Activated CD8-positive, alpha-beta T cell treated with anti-CD3 and anti-CD28 coated beads for 36 hours (primary cell): Measurements from ENCODE around the gene GALC. TPM values are rescaled to one million over a fixed set of nuclear protein-coding genes. Genes with fewer than 3 reads are reported as not detected.
A peak's percentile ranks its signal among the peaks of the same experiment; 100 is the strongest.

Experiments used
- ATAC-seq: fragments of 200-7000 bp; cut with Tn5 transposase; one replicate; pipeline ENCODE4 v1.10.0; 2021; ENCODE audit warnings: mild to moderate bottlenecking, moderate library complexity
- CTCF ChIA-PET: fragments of 350-600 bp; sonication (Branson Sonifier 250); formaldehyde crosslinking; loops from one replicate; lab custom pipeline; 2021; ENCODE audit warnings: antibody characterized with exemption; lab: Charles Lee
- POLR2A ChIA-PET: fragments of 350-600 bp; sonication (Branson Sonifier 250); formaldehyde crosslinking; loops from one replicate; lab custom pipeline; 2021; ENCODE audit warnings: antibody characterized with exemption; lab: Charles Lee
- DNase-seq: peaks from one replicate; pipeline ENCODE4 v3.0.0-alpha.2; 2020
- H3K27ac Mint-ChIP-seq: one replicate; pipeline ENCODE4 v1.8.0; 2021; ENCODE audit warnings: mild to moderate bottlenecking, mixed read lengths
- H3K27me3 Mint-ChIP-seq: one replicate; pipeline ENCODE4 v1.8.0; 2021; ENCODE audit warnings: mixed read lengths
- H3K36me3 Mint-ChIP-seq: one replicate; pipeline ENCODE4 v1.8.0; 2021; ENCODE audit warnings: low read depth, mixed read lengths
- H3K4me1 Mint-ChIP-seq: one replicate; pipeline ENCODE4 v1.8.0; 2021; ENCODE audit warnings: low read depth, mixed read lengths
- H3K4me3 Mint-ChIP-seq: one replicate; pipeline ENCODE4 v1.8.0; 2021; ENCODE audit warnings: mild to moderate bottlenecking, moderate library complexity, mixed read lengths
- H3K9me3 Mint-ChIP-seq: one replicate; pipeline ENCODE4 v1.8.0; 2021; ENCODE audit warnings: mixed read lengths
- CTCF ChIP-seq: fragments of 200-600 bp; IDR thresholded peaks from one replicate; pipeline ENCODE4 v1.8.0; 2022; ENCODE audit warnings: antibody characterized with exemption, mild to moderate bottlenecking
- intact Hi-C: fragments of 100-400 bp; cut with micrococcal nuclease; formaldehyde crosslinking; loops from one replicate; pipeline ENCODE4 v1.10.0; 2022
- total RNA-seq, 2 experiments: library from RNA; stranded (reverse); gene quantifications; one replicate each; pipeline ENCODE4 v1.2.3, GENCODE V29; 2021

Gene GALC
- total RNA-seq, result 10 to 100 TPM in 1 of 2 experiments, 1 to 10 TPM in 1; 8.6 to 11.3 TPM

- TF ChIP-seq CTCF, result no peak
- ChIA-PET POLR2A (interaction anchor here (0.7 to 5.4 kb wide), 8 partner anchors 9 to 137 kb away, joined by 3 to 146 read pairs (median 6); partner anchors contain the start of gene GPR65), CTCF (interaction anchor here (1.1 to 2.2 kb wide), 5 partner anchors 12 to 170 kb away, joined by 3 to 11 read pairs (median 6); partner anchors contain the start of gene GPR65)
- peak within 1 kb of the TSS; percentile 86 for H3K4me3 Mint-ChIP-seq
- peaks cover 2% of the 10 kb centered on the region for H3K36me3 Mint-ChIP-seq
- intact Hi-C loops, result loop anchor here (1.0 kb wide), 1 partner anchor 13 kb away; no protein-coding TSS in a partner anchor
- peaks cover 55% of the 10 kb centered on the region for H3K4me1 Mint-ChIP-seq
- H3K9me3 Mint-ChIP-seq, result no peaks in the 10 kb centered on the region
- H3K27me3 Mint-ChIP-seq, result no peaks in the 10 kb centered on the region
- H3K27ac Mint-ChIP-seq, result peak within 1 kb of the TSS; percentile 96
- DNase-seq, result peak; percentile 98
- ATAC-seq, result peak; percentile 86
Measured at GRCh38 chr14:87992718-87993628, at the start of gene GALC. Gene GALC, minus strand, starts transcription at chr14:87993182. Its CDS starts 18 bp downstream, at chr14:87993164.

- H3K27ac Mint-ChIP-seq, result no peak overlapping the region
- ChIA-PET POLR2A (interaction anchor here (1.6 kb wide), 1 partner anchor 9 kb away, joined by 3 read pairs; no protein-coding TSS in a partner anchor), CTCF (interaction anchor here (1.4 to 2.4 kb wide), 2 partner anchors 95 to 129 kb away, joined by 3 to 8 read pairs; no protein-coding TSS in a partner anchor)
- no peaks in the 10 kb centered on the region for H3K27me3 Mint-ChIP-seq
- no peak for DNase-seq
- intact Hi-C loops, result no loop called here
- H3K9me3 Mint-ChIP-seq, result no peaks in the 10 kb centered on the region
- H3K4me1 Mint-ChIP-seq, result peaks cover 17% of the 10 kb centered on the region
- ATAC-seq, result no peak
- no peak for TF ChIP-seq CTCF
- H3K4me3 Mint-ChIP-seq, result no peak overlapping the region
- no peaks in the 10 kb centered on the region for H3K36me3 Mint-ChIP-seq
Measured at GRCh38 chr14:88040146-88040545, 47.2 kb upstream of the GALC start.

- ATAC-seq, result no peak
- no peak overlapping the region for H3K27ac Mint-ChIP-seq
- no peaks in the 10 kb centered on the region for H3K27me3 Mint-ChIP-seq
- ChIA-PET CTCF (interaction anchor here (0.9 to 1.5 kb wide), 3 partner anchors 10 to 25 kb away, joined by 3 to 4 read pairs (median 4); no protein-coding TSS in a partner anchor), POLR2A (no interaction called here)
- DNase-seq, result no peak
- no peak for TF ChIP-seq CTCF
- no peak overlapping the region for H3K4me3 Mint-ChIP-seq
- H3K36me3 Mint-ChIP-seq, result no peaks in the 10 kb centered on the region
- H3K4me1 Mint-ChIP-seq, result peaks cover 10% of the 10 kb centered on the region
- H3K9me3 Mint-ChIP-seq, result no peaks in the 10 kb centered on the region
- intact Hi-C loops, result no loop called here
Measured at GRCh38 chr14:88039197-88039596, 46.2 kb upstream of the GALC start.

GRCh38 chr14:88037325-88037724 is 44.3 kb upstream of the GALC start:
- no peaks in the 10 kb centered on the region for H3K36me3 Mint-ChIP-seq
- H3K4me3 Mint-ChIP-seq, result no peak overlapping the region
- ChIA-PET CTCF (no interaction called here), POLR2A (no interaction called here)
- ATAC-seq, result no peak
- H3K9me3 Mint-ChIP-seq, result no peaks in the 10 kb centered on the region
- intact Hi-C loops, result no loop called here
- DNase-seq, result no peak
- no peak overlapping the region for H3K27ac Mint-ChIP-seq
- no peaks in the 10 kb centered on the region for H3K27me3 Mint-ChIP-seq
- TF ChIP-seq CTCF, result no peak
- peaks cover 9% of the 10 kb centered on the region for H3K4me1 Mint-ChIP-seq
